GM08714 (cell line): ENCODE data around the gene SETD7.
"Not testable (repeated sequence)": the region's sequence is repeated elsewhere in the genome, so short reads cannot be mapped to it uniquely, and the experiment has no call there.

Source experiments
- H3K4me3 ChIP-seq: fragments of 200-500 bp; sonication (Bioruptor generic); 2 replicates; pipeline ENCODE4 v1.5.1; 2014; ENCODE audit warnings: mild to moderate bottlenecking, low read length, inconsistent platforms
- ZNF274 ChIP-seq: IDR thresholded peaks from 2 replicates; pipeline ENCODE4 v1.6.1; 2012; ENCODE audit warnings: mild to moderate bottlenecking, low read depth, low read length

Gene SETD7

DNA sequence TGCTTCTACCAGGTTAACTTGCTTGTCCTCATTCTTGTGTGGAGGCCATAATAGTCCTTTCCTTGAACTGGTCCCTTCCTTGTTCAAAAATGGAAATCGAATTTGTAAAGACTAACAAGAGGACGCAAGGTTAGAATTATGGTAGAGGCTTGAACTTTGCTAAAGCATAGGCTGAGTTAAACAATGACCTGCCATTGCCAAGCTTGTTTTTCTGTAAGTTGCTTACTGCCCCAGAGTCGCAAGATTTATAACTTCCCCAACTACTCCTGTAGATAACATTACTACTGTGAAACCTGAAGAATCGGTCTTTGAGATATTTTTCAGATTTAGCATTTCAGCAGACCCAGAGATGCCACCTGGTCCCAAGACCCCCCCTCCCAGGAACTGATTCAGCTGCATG lies 56.8 kb downstream of the SETD7 start:
- no peak overlapping the region for H3K4me3 ChIP-seq
- TF ChIP-seq ZNF274: no peak

DNA sequence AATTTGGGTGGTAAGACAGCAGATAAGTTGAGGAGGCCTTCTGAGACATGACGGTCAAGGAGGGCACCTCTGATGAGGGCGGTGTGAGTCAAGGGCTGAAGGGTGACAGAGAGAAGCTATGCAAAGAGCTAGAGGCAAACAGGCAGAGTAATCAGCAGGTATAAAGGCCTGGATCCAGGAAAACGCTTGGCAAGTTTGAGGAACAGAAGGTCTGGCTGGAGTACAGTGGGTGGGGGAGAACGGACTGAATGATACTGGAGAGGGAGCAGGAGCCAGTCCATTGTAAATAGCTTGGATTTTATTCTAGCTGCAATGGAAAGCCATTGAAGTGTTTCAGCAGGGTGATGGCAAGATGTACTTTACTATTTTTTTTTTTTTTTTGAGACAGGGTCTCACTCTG lies 62.8 kb downstream of the SETD7 start:
- TF ChIP-seq ZNF274: no peak
- H3K4me3 ChIP-seq: no peak overlapping the region

DNA sequence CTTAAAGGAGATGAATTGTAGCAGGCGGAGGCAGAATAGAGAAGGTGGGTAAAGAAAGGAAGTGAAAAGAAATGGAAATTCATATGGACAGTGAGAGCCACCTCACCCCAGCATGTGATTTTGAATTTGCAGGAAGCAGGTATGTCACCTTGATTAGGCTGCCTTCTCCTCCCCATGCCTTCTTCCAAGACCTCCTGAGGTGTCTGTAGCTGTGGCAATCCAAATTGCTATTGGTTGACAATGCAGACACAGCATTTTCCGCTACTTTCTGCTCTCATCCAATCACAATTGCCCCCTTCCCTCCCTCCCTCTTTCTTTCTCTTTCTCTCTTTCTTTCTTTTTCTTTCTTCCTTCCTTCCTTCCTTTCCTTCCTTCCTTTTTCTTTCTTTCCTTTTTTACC lies 63.6 kb downstream of the SETD7 start:
- no peak overlapping the region for H3K4me3 ChIP-seq
- TF ChIP-seq ZNF274: no peak

DNA sequence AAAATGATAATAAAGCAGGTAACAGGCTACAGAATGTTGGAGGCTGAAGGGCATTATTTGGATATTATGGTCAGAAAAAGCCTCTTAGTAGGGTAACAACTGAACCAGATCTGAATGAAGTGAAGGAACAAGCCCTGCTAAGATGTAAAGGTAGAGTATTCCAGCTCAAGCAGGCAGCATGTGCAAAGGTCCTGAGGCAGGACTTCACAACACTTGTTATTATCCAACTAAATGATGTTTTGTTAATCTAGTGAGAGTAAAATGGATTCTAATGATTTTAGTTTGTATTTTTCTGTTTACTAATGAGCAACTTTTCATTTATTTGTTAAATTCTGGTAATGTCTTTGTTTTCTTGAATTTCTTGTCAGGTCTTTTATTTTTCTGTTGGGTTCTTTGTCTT lies 66.4 kb downstream of the SETD7 start:
- no peak for TF ChIP-seq ZNF274

DNA sequence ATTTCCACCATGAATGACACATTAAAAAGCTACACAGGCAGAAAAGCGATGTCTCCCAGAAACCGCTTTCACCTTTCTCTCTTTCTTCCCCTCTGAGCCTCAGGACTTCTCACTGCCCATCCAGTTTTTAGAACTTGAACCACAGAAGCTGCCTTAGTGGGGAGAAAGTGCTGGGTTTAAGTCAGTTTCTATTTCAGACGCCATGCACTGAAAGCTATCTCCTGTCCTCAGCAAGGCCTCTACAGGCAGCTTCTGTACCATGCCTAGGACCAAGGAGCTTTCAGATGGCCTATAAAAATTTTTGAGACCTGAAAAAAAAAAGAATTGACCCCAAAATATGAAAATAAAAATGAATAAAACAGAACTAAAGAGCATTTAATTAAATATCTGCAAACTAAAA lies 67.6 kb downstream of the SETD7 start:
- TF ChIP-seq ZNF274: no peak
- no peak overlapping the region for H3K4me3 ChIP-seq

More for the DNA sequence above, 66.4 kb downstream of the SETD7 start:
- no peak overlapping the region for H3K4me3 ChIP-seq

- no peak for TF ChIP-seq ZNF274
- H3K4me3 ChIP-seq: no peak overlapping the region
These were observed 71.2 kb downstream of the SETD7 start for GRCh38 chr4:139484783-139485311.

DNA sequence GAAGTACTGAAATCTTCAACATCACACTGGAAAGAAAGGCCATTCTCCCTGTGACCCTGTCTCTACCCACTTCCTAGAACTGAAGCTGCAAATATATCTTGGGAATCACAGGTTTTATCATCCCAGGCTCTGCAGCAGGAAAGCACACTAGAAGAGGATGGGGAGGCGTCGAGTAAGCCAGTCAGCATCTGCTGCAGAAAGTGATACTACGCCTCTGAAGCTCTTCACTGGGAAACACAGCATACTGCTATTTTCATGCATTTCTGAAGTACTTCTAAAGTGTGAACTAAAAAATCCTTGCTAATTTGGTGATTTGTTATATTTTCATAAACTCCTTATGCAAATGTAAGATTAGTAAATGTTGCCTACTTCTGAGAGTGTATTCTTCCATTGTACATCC lies 73.0 kb downstream of the SETD7 start:
- no peak for TF ChIP-seq ZNF274
- no peak overlapping the region for H3K4me3 ChIP-seq

- TF ChIP-seq ZNF274: no peak
- no peak overlapping the region for H3K4me3 ChIP-seq
These were observed 74.6 kb downstream of the SETD7 start for GRCh38 chr4:139481465-139481864.

DNA sequence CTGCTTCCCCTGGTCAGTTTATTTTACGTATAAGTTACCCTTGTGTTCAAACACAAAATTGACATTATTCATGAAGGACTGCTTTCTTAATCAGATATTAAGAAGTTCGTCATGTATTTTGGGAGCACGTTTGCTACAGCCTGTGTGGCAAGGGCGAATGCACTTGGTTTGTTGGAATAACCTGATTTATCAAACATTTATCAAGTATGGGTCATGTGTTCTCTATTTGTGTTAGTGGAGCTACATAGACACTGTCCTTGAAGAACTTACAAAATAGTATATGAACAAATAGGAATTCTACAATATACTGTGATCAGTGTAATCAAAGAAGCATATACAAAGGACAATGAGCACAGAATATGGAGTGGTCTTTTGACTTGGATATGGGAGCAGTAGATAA lies 79.7 kb downstream of the SETD7 start:
- no peak for TF ChIP-seq ZNF274
- no peak overlapping the region for H3K4me3 ChIP-seq

DNA sequence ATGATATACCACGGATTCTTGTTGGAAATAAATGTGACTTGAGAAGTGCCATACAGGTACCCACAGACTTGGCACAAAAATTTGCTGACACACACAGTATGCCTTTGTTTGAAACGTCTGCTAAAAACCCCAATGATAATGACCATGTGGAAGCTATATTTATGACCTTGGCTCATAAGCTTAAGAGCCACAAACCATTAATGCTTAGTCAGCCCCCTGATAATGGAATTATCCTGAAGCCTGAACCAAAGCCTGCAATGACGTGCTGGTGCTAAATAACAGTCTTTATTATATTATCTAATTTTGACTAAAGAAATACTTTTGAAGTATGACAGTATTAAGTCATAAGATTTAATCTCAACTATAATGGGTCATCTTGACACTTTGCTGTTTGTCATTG lies 83.2 kb downstream of the SETD7 start:
- TF ChIP-seq ZNF274: no peak
- no peak overlapping the region for H3K4me3 ChIP-seq

- no peak for TF ChIP-seq ZNF274
- no peak overlapping the region for H3K4me3 ChIP-seq
These were observed 84.9 kb downstream of the SETD7 start for GRCh38 chr4:139470997-139471665.

DNA sequence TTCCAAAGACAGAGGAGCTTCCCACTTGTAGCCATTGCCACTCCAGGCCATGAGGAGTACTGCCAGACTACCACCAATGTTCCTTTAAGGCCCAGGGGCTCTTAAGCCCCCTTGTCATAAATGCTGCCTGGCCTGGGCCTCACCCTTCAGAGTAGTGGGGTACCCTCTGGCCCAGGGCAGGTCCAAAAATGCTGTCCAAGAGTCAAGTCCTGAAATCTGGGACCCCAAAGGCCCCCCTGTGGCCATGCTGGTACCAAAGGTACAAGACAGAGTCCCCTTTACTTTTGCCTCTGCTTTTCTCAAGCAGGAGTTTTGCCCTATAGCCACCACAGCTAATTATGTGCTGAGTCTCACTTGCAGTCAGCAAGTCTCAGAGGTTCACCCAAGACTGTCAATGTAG lies 85.7 kb downstream of the SETD7 start:
- no peak overlapping the region for H3K4me3 ChIP-seq

GRCh38 chr4:139469869-139470268 lies 86.2 kb downstream of the SETD7 start:
- no peak for TF ChIP-seq ZNF274
- no peak overlapping the region for H3K4me3 ChIP-seq

More for the DNA sequence above, 85.7 kb downstream of the SETD7 start:
- TF ChIP-seq ZNF274: no peak

DNA sequence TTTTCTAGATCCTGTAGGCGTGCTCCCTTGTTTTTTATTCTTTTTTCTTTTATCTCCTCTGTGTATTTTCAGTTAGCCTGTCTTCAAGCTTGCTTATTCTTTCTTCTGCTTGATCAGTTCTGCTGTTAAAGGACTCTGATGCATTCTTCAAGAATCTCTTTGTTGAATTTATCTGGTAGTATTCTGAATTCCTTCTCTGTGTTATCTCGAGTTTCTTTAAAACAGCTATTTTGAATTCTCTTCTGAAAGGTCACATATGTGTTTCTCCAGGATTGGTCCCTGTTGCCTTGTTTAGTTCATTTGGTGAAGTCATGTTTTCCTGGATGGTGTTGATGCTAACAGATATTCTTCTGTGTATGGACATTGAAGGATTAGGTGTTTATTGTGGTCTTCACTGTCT lies 86.8 kb downstream of the SETD7 start:
- TF ChIP-seq ZNF274: no peak
- no peak overlapping the region for H3K4me3 ChIP-seq

- H3K4me3 ChIP-seq: not testable (repeated sequence)
These were observed 87.3 kb downstream of the SETD7 start for GRCh38 chr4:139468756-139469155.

GRCh38 chr4:139465922-139466321 lies 90.1 kb downstream of the SETD7 start:
- TF ChIP-seq ZNF274: no peak
- H3K4me3 ChIP-seq: no peak overlapping the region

DNA sequence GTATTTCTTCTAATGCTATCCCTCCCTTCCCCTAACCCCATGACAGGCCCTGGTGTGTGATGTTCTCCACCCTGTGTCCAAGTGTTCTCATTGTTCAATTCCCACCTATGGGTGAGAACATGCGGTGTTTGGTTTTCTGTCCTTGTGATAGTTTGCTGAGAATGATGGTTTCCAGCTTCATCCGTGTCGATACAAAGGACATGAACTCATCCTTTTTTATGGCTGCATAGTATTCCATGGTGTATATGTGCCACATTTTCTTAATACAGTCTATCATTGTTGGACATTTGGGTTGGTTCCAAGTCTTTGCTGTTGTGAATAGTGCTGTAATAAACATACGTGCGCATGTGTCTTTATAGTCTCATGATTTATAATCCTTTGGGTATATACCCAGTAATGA lies 91.5 kb downstream of the SETD7 start:
- not testable (repeated sequence) for H3K4me3 ChIP-seq
